Measurements from ENCODE around the gene FZR1.

- TF ChIP-seq CTCF (IDR thresholded peaks at IDR 0.05 in 8 of 11, conservative IDR thresholded peaks at IDR 0.05 in 3 of 11) (no peak), POLR2A (IDR thresholded peaks at IDR 0.05) (no peak)
Observed at GRCh38 chr19:3496392-3497273, 9.5 kb upstream of the FZR1 start.

Data from spleen (tissue), 7 donors.